Measurements from ENCODE around the gene DIPK1A. TPM values are rescaled to one million over a fixed set of nuclear protein-coding genes. Genes with fewer than 3 reads are reported as not detected.

DIPK1A gene
- total RNA-seq, 1 experiment from 2014 or later: 3.8 TPM

- Histone ChIP-seq H2BK20ac (ENCODE audit: low read depth, low read length, poor library complexity, severe bottlenecking) (no peak overlapping the region), H3K27ac (ENCODE audit: insufficient read length, low read depth, low read length) (no peak overlapping the region), H3K18ac (ENCODE audit: insufficient read length, low read depth, low read length) (peak overlapping the region; percentile 11), H2AFZ (ENCODE audit: low read length) (peak overlapping the region; percentile 7), H3T11ph (ENCODE audit: low read length) (no peak overlapping the region), H3K4me1 (ENCODE audit: insufficient read depth, low read length) (peaks cover 2% of the 10 kb centered on the region; the same call in 1 of the 2 replicates), H3K79me1 (ENCODE audit: insufficient read depth, low read depth, low read length, poor library complexity, severe bottlenecking) (no peaks in the 10 kb centered on the region), H3K14ac (ENCODE audit: insufficient read depth, low read length) (0 out of 2 replicates have a peak overlapping the region, but pooled peaks have one; percentile 32), H3K56ac (ENCODE audit: insufficient read length, low read depth, low read length) (no peak overlapping the region), H2BK12ac (ENCODE audit: insufficient read length, low read depth, low read length) (no peak overlapping the region), H3K4ac (ENCODE audit: low read depth, low read length) (no peak overlapping the region), H4K91ac (ENCODE audit: insufficient read length, low read depth, low read length) (no peak overlapping the region), H3K23ac (ENCODE audit: insufficient read length, low read depth, low read length) (no peak overlapping the region), H2AK5ac (ENCODE audit: insufficient read length, low read length) (no peak overlapping the region), H4K8ac (replicated peaks; ENCODE audit: insufficient read length, low read depth, low read length) (no peak overlapping the region), H3K9ac (ENCODE audit: extremely low read depth, insufficient read length, low read length) (peak overlapping the region; percentile 16), H2BK120ac (ENCODE audit: low read depth, low read length, poor library complexity, severe bottlenecking) (no peak overlapping the region), H2BK15ac (ENCODE audit: low read depth, low read length) (no peak overlapping the region), H2BK5ac (ENCODE audit: insufficient read length, low read length) (no peak overlapping the region), H3K23me2 (ENCODE audit: insufficient read length, low read depth, low read length, poor library complexity, severe bottlenecking) (peaks cover 15% of the 10 kb centered on the region), H3K4me2 (ENCODE audit: insufficient read depth, insufficient read length, low read length) (peak overlapping the region; percentile 74), H3K27me3 (ENCODE audit: insufficient read depth, low read length) (no peaks in the 10 kb centered on the region), H4K20me1 (ENCODE audit: control insufficient read depth, insufficient read depth, insufficient read length) (no peaks in the 10 kb centered on the region), H3K9me3 (ENCODE audit: control insufficient read depth, low read depth, low read length) (no peaks in the 10 kb centered on the region), H3K79me2 (ENCODE audit: insufficient read depth, low read length) (no peaks in the 10 kb centered on the region), H4K5ac (ENCODE audit: insufficient read length, low read depth, low read length) (no peak overlapping the region)
- H3K4me3 Mint-ChIP-seq: peak overlapping the region; percentile 80 to 89
- TF ChIP-seq, protein P1, sequence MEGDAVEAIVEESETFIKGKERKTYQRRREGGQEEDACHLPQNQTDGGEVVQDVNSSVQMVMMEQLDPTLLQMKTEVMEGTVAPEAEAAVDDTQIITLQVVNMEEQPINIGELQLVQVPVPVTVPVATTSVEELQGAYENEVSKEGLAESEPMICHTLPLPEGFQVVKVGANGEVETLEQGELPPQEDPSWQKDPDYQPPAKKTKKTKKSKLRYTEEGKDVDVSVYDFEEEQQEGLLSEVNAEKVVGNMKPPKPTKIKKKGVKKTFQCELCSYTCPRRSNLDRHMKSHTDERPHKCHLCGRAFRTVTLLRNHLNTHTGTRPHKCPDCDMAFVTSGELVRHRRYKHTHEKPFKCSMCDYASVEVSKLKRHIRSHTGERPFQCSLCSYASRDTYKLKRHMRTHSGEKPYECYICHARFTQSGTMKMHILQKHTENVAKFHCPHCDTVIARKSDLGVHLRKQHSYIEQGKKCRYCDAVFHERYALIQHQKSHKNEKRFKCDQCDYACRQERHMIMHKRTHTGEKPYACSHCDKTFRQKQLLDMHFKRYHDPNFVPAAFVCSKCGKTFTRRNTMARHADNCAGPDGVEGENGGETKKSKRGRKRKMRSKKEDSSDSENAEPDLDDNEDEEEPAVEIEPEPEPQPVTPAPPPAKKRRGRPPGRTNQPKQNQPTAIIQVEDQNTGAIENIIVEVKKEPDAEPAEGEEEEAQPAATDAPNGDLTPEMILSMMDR (conservative IDR thresholded peaks at IDR 0.05): peak; percentile 64
- H3K27ac Mint-ChIP-seq: peak overlapping the region in 1 of 3 experiments; percentile 25; a peak in 3 of 7 replicates
- H3K9me3 Mint-ChIP-seq: no peaks in the 10 kb centered on the region
- peaks cover 9% of the 10 kb centered on the region for H3K27me3 Mint-ChIP-seq (ENCODE audit: low read depth)
- H3K36me3 Mint-ChIP-seq (ENCODE audit: insufficient read depth in 1 of 3, low read depth in 3 of 3): no peaks in the 10 kb centered on the region; a peak in 1 of 7 replicates
- no CpG with 5 or more reads among the region's 44 CpGs for WGBS (ENCODE audit: extremely low coverage, insufficient read length, low lambda C conversion rate)
- peak; percentile 60 for DNase-seq
- peaks cover 7 to 8% of the 10 kb centered on the region in 2 experiments for H3K4me1 Mint-ChIP-seq
Observed at GRCh38 chr1:92960395-92961130, 699 bp downstream of the DIPK1A start.

All from H9 (cell line).